NK-92 (cell line): ENCODE data around the gene ELMO2.

Experiments
- DNase-seq: peaks from one replicate; lab custom pipeline; 2025; ENCODE audit not compliant: unreplicated experiment; lab: John Stamatoyannopoulos, UW

Gene ELMO2

DNA sequence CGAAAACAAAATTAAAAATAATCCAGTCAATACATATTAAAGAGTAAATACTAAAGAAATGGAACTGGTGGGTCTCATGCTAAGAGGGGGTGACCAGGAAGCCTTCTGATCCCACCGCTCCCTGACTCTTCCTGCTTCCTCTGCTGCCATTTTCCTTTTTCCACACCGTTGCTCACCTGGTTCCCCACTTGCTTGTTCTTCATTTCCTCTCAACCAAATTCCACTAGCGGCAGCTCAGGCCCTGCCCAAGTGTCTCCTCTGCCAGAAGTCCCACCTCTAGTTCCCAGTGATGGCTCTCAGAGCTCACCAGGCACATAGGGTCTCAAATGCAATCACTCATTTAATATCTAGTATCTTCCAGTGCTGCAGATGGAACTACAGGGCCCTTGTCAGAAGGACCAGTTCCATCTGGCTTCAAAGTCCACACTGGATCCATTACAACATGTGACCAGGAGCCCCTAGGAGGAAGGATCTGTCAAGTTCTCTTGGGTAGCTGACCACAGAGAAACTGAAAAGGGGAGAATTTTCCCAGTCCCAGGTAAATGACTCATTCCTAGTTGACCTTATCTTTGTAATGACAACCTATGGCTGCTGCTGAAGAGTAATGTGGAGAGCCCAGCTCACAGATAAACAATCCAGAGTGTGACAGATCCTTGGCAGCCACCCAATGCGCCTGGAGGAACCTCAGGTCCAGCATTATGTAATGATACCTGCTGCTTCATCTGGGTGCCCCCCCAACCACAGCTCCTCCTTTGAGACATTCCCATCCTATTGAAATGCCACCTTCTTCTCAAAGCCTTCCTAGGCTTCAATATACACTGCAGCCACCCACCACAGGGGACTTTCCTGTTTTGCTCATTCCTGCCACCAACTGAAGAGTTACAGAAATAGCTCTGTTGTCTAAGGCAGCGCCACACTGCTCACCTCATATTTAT is 38.2 kb downstream of the ELMO2 start:
- DNase-seq = no peak

DNA sequence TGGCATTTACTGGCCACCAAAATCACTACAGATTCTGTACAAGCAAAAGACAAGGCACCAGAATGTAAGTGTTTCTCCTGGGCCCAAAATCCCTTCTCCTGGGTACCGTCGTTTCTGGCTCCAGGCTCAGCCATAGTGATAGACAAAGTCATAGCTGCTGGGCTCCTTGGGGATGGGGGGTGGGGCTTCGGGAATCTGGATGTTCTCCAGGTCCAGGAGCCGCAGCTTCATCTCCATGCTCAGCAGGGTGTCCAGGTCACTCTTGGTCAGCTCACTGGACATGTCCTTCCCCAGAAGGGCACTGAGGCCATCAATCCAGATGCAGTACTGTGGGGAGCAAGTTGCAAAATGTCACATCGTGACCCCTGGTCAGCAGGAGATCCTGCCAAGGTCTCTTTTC is 39.2 kb downstream of the ELMO2 start:
- DNase-seq = no peak

DNA sequence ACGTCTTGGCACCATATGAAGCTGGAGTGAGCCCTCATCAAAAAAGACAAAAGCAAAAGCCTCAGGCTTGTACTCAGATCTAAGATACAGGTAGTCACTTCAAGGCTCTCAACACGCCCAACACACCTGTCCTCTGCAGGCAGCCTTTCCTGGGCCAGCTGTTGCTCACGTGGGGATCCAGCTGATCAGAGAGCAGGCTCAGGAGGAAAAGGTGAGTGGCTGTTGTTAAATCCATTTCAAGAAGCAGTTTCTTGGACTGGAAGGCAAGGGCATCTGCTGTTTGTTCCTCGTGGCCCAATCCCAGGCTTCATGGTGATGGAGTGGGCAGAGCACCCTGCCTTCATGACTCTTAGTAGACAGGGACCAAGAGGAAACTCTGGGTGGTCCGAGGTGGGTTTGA is 39.6 kb downstream of the ELMO2 start:
- DNase-seq = no peak

DNA sequence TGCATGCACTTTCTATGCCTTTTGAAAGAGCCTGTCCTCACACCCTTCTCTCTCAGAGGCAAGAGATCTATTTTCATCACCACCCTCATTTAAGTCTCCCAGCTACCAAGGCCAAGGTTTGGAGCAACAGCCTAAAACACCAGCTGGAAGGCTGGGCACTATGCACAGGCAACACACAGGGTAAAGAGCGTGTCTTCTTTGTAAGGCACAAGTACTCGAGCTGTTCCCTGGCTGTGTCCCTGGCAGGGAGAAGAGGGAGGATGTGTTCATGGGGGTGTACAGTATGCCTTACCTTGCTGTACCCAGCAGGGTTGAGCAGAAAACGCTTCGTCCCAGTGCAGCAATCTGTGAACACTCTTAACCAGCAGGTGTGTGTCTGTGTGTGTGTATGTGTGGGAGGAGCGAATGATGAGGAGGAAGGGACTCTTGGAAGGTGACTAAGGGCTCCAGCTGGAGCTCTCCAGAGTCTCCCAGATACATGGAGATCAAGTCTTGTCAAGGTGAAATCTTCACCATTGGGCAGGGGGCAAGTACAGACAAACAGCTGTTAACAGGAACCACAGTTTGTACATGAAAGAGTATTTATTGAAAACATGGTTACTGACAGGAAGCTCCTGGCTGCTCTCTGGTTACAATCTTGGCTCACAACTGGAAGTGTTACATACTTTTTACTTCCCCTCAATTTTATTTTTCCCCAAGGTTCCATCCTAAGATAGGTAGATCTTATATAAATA is 40.8 kb downstream of the ELMO2 start:
- no peak for DNase-seq

DNA sequence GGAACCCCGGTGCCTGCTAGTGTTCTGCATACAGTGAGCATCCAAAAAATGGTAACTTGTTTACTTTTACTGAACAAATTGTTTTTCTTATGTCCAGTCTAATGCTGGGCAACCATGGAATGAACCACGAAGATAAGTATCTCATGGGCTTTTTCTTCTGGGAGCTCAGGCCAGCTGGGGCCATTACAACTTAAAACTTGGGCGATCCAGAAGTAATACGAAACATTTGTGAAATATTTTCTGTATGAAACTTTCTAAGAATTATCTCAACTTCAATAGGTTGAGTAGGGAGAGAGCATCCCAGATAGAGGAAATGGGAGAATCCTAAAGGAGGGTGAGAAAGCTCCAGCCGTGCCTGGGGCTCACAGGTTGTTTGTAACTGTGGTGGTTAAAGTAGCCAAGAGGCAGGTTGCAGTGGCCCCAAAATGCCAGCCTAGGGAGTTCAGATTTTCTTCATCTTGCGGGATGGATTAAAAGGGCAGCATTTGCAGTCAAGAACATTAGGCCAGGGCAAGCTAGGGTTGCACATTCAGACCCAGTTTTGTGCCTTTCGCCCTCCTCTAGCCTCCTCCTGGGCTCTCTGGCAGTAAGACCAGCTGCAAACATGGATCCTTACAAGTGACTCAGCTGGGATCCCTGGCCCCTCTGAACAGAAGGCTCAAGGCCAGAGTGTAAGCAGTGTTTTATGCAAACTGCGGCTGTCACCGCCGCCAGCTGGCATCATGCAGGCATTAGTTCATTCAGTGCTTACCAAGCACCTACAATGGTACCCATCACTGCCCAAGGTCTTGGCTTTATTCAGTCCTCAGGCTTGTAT is 41.5 kb downstream of the ELMO2 start:
- DNase-seq = no peak

DNA sequence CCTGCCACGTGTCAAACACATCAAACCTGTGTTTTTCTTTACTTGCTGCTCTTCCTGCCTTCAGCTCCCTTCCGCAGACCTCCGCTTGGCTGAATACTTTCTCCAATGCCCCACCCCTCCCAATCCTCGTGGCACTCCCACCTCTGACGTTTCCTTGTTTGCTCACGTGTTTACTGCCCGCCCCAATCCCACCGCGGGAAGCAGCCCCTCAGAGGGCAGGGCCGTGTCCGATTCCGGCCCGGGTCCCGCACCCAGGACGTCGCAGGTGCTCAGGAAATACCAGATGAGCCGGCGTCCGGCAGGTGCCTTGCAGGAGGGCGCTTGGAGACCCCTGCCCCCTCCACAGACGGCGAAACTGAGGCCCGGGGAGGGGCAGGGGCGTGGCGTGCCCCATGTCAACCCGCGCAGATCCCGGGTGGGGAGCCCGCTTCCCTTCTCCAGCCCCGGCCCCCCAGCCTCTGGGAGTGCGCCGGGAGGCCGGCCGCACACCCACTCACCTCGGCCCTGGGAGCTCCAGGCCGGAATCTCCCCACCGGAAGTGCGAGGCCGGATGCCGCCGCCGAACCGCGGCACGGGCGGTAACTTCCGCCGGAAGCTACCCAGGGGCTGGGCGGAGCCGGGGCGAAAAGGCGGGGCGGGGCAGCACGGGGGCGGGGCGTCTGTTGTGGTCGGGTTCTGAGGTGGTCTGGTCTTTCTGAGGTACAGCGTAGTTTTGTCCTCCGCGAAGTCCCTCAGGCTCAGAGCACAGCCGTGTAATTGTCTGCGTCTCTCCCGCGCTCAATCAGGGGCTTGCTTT is 42.3 kb downstream of the ELMO2 start:
- peak; percentile 29 for DNase-seq

DNA sequence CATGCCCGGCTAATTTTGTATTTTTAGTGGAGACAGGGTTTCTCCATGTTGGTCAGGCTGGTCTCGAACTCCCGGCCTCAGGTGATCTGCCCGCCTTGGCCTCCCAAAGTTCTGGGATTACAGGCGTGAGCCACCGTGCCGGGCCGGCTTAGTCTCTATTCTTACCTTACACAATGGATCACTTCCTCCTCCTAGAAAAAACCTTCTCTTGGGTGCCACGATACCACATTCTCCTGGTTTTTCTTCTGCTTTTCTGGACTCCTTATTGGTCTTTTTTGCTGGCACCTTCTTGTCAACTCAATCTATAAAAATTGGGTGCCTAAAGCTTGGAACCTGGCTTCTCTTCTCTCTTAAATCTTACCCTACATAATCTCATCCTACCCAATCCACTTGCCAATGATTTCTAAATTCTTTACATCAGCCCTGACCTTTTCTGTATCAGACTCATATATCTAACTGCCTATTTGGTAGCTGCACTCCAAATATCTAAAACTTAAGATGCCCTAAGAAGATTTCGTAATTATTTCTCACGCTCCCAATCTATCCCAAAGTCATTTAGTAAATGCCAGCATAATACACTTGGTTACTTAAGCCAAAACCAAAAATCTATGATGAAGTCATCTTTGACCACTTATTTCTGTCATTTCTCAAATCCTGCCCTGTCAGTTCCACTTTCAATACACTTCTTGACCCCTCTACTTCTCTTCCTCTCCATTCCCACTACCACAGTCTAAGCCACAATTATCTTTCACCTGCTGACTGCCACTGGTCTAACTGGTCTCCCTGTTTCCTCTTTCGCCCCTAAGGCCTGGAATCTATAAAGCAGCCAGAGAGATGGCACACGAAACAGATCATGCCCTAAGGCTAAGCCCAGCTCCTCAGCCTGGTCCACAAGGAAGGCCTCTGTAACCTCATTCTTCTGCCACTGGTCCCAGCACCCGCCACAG is 43.2 kb downstream of the ELMO2 start:
- no peak for DNase-seq

DNA sequence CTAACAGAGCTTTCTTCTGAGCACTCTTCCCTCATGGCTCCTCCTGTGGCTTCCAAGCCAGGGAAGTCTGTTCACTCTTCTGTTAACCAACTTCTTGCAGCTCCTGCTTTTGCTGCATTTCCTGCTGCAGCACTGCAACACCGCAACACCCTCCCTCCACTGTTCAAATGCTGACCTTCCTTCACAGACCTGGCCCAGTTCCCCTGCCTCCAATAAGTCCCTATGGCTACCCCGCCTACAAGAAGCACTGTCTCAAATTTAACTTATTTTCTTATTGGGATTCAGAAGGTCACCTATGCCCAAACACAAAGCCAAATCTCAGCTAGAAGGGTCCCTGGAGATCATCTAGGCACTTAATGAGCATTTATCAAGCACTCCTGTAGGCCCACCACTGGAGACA is 44.6 kb downstream of the ELMO2 start:
- DNase-seq = no peak

DNA sequence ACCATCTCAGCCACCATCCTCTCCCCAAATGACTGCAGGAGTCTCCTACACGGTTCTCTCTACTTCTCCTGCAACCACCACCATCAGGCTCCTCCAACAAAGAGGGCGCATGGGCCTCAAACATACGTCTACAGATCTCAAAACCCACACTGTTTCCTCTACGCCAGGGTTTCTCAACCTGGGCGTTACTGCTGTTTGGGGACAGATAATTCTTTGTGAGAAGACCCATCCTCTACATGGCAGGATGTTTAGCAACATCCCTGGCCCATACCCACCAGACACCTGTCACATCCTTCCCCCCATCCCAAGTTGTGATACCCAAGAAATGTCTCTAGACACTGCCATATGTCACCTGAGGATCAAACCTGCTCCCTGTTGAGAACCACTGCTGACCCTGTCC is 45.0 kb downstream of the ELMO2 start:
- no peak for DNase-seq

DNA sequence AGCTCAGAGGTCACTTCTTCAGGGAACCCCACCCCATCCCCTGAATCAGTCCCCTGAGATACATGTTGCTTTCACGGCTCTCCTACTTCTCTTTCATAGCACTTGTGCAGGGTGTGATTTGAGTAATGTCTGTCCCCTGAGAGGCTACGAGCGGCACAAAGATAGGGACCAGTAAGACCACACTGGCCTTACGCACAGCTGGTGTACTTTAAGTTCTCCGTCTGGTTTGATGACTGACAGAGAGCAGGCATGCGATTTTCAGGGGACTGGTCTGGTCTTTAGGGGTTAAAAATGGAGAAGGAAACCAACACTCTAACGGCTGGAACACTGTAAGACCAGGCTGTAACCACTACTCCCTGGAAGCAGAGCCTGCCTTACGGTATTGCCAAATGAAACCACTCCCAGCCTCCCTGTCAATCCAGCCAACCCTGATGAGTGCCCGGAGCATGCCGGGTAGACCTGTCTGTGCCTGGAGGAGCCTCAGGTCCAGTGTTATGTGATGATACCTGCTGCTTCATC is 47.1 kb downstream of the ELMO2 start:
- no peak for DNase-seq

DNA sequence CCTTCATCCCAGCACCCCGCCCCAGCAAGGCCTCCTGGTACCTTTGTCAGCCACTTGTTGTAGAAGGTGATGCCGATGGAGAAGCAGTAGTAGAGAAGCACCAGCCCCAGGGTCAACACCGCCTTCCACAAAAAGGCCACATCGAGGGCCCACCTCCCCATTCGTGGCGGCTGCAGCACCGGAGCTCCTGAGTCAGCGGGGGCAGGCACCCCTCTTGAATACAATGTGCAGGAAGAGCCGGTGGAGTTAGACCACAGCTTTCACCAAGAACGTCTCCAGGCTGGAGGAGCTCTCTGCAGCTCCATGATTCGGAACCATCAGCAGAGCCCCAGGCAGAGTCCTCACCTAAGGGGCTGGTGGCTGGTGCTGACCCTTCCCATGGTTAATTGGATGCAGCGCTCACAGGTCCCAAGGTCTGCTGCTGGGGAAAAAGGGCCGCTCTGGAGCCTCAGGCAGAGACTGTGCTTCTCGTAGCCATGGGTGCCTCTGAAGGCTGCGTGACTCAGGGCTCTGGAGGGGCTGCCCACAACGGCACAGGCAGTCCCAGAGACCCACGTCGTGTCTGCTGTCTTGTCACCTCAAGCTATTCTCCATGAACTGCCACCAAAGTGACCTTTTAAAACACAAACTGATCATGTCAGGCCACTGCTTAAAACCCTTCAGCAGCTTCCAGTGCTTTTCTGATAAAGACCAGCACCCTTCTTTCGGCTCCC is 47.9 kb downstream of the ELMO2 start:
- DNase-seq = no peak

DNA sequence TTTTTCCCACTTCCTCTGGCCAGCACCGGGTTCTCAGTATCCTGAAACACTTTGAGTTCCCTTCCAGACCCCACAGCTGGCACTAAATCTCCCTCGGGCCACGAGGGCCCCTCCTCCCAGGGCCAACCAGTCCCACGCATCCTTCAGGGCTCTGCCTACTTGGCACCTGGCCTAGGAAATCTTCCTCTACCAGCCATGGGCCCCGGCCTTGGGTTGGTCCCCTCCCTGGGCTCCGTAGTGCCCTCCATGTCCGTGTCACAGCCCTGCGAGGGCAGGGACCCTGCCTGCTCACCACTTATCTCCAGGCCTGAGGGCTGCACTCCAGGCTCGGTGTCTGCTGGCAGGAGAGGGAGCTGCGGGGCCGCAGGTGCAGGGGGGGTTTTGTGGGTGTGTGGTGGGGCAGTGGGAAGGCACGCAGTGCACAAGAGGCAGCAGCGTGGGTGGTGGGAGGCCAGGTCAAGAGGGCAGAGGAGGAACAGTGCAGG is 49.3 kb downstream of the ELMO2 start:
- no peak for DNase-seq

DNA sequence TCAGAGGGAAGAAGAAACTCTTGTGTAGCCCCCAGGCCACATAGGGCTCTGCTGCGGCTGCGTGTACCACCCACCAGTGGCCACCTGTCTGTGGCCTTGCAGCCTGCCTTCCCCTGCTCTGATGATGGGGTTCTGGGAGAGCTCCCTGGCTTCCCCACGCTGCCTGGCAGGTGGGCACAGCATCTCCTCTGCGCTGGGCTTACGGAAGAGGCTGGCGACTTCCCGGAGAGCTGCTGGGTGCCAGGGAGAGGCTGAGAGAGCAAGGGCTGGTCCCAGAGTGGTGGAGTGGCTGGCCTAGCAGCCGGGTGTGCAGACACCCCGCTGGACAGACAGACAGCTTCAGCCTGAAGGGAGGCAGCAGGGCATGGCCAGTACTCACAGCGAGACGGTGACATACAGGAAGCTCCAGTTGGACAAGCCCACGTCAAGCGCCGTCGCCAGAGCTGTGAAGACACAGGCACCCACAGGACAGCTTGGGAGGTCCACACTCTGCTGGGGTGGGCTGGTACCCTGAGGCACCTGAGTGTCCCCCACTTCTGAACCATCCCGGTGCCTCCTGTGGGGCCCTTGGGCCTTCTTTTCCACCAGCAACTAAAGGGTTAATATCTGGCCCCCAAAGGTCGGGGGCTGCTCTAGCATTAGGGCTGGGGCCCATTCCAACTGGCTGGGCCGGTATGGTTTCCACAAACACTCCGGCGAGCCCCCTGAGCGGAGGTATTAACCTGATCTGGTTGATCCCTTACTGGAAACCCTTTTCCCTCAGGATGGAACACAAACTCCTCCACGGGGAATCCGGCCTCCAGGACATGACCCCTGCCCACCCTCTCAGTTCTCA is 50.0 kb downstream of the ELMO2 start:
- no peak for DNase-seq

DNA sequence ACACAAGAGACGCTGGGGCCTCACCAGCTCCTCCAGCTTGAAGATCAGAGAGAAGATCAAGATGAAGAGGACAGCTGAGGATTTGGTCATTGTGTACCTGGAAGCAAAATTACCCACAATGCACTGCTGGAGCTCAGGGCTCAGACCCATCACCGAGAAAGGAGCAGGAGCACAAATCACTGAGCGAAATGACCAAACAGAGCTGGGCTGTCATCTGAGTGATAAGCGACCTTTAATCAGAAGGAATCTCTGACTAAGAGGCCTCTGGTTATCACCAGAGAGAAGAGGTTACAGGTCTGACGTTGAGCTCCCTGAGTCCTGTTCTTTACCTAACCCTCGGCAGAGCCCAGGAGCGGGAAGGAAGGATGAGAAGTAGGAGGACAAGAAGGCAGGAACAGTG is 50.6 kb downstream of the ELMO2 start:
- no peak for DNase-seq

DNA sequence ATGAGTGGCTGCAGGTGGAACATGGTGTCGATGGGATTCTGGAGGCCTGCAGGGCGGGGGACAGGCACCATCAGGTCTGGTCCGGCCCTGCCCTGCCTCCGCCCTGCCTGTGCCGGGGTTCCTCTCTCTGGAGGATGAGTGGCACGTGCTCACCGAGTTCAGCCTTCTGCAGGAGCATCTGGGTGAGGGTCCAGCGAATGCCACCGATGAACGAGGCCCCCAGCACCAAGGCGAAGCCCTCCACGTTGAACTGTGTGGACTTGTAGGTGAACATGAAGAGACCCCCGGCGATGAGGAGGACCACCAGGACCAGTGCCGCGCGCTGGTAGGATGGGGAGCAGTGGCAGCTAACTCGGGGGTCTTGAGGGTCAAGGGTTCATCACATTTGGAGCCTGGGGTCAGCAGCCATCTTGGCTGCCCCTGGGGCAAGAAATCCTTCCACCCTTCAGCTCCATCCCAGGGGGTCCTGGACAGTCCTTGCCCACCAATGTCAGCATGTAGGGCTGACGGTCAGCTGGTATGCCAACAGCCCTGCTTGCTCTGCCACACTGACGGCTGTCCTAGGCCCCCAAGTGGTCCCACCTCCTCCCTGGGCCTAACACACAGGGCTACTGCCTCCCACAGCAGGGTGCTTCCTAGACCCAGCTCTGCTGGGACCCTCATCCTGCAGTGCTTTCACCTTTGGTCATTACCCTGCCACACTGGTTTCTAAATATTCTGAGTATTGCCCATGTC is 51.3 kb downstream of the ELMO2 start:
- no peak for DNase-seq

DNA sequence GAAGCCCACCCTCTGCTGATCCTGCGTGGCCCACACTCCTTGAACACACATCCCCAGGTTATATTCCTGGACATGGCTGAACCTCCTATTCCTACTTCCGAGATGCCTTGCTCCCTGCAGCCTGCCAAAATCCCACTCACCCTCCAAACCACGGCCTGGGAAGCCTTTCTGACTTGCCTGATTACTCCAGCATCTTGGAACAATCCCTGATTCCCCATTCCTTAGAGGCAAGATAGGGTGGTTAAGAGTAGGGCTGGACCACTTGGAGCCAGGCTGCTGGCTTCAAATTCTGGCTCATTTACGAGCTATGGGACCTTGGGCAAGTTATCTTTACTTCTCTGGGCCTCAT is 52.2 kb downstream of the ELMO2 start:
- no peak for DNase-seq
